HG02840 (cell line): ENCODE results near the gene SLC5A10.
"Not testable (repeated sequence)": the region's sequence is repeated elsewhere in the genome, so short reads cannot be mapped to it uniquely, and the experiment has no call there.

ENCODE experiments used
- ATAC-seq: cut with Tn5 transposase; IDR thresholded peaks from one replicate; pipeline ENCODE4 v1.9.1; 2021; ENCODE audit warnings: mild to moderate bottlenecking, moderate library complexity, moderate number of reproducible peaks; ENCODE audit not compliant: unreplicated experiment, low FRiP score

SLC5A10 gene

DNA sequence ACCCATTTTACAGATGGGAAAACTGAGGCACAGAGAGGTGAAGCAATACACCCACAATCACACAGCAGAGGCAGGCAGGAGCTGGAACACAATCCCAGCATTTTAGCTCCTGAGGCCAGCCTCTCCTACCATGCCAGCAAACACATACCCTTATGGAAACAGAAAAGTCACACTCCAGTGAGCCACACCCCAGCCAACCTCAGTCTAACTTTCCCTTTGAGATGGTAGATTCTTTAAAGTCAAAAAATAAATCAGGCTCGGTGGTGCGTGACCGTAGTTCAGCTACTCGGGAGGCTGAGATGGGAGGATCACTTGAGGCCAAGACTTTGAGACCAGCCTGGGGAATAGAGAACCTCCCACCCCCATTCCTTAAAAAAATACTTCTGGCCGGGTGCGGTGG lies 84.2 kb downstream of the SLC5A10 start:
- not testable (repeated sequence) for ATAC-seq

DNA sequence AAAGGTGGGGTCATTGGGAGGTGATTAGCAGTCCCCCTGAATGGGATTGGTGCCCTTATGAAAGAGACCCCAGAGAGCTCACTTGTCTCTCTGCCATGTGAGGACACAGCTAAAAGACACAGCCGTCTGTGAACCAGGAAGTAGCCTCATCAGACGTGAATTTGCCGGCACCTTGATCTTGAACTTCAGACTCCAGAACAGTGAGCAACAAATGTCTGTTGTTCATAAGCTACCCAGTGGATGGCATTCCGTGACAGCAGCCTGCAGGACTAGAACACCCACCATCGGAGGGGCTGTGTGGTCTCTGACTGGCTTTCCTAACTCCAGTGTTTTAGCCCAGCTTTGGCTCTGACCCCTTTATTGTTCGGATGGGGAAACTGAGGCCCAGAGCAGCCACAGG lies 85.6 kb downstream of the SLC5A10 start:
- not testable (repeated sequence) for ATAC-seq

DNA sequence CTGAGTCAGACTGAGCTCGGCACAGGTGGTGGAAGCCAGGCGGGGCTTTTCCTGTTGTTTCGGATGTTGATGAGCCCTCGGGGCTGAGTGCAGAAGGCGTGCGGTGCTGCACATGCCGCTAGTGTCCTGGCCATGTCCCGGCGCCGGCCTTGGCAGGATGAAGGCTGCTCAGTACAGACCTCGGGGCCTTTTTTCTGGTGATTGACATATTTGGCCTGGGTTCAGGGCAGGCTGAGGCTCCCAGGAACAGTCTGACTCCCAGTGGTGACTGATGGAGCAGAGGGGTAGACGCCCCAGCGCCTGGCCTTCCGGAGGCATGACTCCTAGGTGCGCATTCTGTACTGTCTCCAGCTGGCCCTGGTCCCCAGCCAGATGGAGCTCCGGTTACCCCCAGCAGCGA lies 86.0 kb downstream of the SLC5A10 start:
- not testable (repeated sequence) for ATAC-seq

DNA sequence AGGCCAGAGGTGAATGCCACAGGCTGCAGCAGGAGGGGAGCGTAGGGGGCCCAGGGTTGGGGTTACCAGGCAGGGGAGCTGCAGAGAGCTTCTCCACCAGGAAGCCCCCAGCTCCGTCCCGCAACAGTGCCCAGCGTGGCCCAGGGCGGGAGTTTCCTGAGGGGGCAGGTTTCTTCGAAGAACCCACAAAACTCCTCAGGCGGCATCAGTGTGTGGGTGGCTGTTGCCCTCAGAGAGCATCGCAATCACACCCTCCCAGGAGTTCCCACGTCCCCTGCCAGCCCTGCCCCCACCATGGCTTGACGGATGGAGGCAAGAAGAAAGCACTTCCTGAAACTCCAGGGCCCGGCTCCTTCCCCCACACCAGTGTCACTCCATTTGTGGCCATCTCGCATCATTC lies 86.8 kb downstream of the SLC5A10 start:
- ATAC-seq: not testable (repeated sequence)

DNA sequence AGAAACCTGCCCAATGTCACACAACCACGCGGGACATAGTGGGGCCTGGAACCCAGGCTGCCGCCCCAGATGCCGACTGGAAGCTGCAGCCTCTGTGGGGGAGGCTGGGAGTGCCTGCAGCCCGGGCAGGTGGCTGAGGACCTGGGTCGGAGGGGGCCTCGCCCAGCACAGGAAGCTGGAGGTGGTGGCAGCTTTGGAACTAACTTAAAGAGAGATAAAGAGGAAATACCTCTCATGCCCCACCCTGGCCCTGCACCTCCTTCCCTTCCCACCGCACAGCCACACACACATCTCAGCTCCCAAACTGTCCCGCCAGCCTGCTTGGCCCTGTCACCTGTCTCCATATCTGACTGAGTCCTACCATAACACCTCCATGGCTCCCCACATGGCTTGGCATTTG lies 88.4 kb downstream of the SLC5A10 start:
- ATAC-seq: not testable (repeated sequence)

DNA sequence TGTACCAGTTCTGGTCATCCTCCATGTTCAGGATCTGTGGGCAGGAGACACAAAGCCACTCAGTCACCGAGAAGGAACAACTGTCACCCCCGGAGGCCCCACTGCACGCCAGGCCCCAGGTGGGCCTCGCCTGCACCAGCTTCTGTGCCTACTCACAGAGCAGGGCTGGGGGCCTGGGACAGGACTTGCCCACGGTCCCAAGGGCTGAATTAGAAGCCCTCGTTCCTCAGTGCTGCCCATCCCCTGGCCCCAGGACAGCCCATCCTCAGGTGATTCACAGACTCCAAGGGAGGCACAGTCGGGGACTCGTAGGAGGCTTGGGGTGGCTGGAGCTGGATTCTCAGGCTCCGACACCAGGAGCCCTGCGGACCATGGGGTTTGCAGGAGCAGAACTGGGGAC lies 89.9 kb downstream of the SLC5A10 start:
- ATAC-seq: not testable (repeated sequence)

DNA sequence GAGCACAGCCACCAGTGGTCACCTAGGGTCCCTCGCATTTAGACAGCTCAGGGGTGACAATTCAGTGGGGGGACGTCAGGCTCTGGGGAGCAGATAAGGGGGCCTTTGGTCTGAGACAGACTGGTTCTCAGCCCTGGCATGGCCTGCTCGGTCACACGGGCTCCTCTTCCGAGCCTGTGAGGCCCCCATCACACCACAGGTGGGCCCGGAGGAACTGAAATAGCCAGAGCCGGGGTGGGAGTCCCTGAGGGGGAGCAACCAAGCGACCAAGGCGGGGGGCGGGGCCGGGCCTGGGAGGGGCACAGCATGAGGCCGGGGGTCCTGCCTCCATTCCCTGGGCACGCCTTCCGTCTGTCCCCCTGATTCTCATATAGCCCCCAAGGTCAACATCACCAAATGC lies 90.4 kb downstream of the SLC5A10 start:
- ATAC-seq: not testable (repeated sequence)

DNA sequence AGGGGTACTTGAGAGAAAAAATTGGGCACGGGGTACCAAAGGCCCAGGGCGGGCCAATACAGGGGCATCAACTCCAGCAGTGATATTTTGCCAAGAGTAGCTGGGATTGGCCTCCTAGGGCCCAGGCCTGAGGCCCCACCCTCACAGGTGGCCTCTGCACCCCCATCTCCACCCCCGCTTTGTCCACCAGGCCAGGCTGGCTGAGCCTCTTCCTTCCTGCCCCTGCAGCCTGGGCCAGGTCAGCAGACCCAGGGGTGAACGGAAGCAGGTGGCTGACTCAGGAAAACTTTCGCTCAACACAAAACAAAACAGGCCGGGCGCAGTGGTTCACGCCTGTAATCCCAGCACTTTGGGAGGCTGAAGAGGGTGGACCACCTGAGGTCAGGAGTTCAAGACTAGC lies 91.1 kb downstream of the SLC5A10 start:
- not testable (repeated sequence) for ATAC-seq

DNA sequence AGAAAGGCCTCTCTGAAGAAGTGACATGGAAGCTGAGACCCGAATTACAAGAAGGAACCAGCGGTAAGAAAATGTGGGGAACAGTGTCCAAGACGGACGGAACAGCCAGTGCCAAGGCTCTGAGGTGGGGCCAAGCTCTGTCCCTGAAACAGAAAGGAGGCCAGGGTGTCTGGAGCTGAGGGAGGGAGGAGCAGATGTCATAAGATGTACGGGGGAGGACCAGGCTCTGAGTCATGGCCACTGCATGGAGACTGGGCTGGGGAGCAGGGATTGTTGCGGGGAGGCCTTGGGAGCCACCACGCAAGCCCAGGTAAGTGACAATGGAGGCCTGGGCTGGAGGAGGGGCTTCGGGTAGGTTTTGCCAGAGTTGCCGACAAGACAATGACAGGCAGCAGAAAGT lies 92.7 kb downstream of the SLC5A10 start:
- ATAC-seq: not testable (repeated sequence)

DNA sequence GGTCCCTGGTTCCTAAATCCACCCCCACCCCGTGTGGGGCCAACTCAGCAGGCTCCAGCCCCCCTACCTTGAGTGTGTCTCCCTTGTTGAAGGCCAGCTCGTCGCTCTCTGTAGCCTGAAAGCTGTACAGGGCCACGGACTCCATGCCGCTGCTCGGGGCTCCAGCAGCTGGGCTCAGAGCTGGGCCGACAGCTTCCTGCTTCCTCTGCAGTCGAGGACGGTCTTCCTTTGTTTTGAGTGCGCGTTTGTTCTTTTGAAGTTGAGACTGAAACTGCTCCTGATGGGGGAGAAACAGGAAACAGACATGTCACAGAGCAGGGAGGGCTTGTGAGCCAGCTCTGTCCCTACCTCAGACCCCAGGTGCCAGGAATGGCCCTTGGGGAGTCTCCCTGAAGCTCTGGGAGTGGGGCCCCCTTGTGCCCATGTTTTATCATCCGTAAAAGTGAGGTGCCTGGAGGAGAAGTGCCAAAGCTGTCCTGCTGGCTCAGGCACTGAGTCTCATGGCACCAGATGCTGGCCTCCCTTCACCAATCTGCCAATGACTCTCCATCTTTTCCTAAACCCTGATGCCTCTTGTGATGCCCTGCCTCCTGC lies 94.9 kb downstream of the SLC5A10 start, which contains the start of gene GRAP:
Gene GRAP (minus strand): TSS at position 176 of the 594 bp plus-strand sequence. CDS start 31 bp downstream, at position 145.
- not testable (repeated sequence) for ATAC-seq

DNA sequence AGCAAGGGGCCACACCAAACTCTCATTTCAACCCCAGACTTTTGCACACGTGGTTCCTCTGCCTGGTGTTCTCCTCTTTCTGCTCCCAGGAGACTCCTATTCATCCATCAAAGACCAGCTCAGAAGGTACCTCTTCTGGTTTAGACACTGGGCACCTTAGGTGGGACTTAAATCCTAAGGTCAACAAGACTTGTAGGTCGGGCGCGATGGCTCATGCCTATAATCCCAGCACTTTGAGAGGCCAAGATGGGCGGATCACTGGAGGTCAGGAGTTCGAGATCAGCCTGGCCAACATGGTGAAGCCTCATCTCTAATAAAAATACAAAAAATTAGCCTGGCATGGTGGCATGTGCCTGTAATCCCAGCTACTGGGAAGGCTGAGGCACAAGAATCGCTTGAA lies 95.5 kb downstream of the SLC5A10 start:
- ATAC-seq: not testable (repeated sequence)

DNA sequence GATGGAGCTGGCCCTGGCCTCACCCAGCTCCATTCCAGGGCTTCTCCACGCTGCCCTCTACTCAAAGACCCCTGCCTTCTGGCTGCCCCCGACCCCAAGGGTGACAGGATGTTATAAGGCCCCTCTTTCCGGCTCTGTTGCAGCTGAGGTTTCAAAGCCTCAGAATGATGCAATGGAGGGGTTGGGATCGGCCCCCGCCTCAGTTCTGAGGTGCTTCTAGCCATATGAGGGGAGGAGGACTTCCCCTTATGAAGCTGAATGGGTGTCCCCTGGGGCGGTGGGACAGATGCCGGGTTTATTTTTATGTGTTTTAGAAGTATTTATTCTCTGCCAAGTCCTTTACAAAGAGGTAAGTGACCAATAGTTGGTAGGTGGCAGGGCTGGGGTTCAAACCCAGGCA lies 96.9 kb downstream of the SLC5A10 start:
- ATAC-seq: not testable (repeated sequence)

DNA sequence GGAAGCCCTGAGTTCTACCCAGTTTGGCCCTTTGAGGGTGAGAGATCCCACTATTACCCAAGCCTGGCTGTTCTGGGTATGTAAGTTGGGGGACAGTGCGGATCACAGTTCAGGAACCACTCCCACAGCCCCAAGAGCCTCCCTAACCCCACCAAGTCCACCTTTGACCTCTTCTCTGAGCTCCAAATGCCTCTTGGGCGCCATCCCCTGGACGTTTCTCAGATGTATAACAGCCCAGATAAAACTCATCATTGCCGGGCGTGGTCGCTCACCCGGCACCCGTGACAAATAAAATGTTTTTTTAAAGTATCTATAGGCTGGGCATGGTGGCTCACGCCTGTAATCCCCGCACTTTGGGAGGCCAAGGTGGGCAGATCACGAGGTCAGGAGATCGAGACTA lies 103.5 kb downstream of the SLC5A10 start:
- ATAC-seq: not testable (repeated sequence)

DNA sequence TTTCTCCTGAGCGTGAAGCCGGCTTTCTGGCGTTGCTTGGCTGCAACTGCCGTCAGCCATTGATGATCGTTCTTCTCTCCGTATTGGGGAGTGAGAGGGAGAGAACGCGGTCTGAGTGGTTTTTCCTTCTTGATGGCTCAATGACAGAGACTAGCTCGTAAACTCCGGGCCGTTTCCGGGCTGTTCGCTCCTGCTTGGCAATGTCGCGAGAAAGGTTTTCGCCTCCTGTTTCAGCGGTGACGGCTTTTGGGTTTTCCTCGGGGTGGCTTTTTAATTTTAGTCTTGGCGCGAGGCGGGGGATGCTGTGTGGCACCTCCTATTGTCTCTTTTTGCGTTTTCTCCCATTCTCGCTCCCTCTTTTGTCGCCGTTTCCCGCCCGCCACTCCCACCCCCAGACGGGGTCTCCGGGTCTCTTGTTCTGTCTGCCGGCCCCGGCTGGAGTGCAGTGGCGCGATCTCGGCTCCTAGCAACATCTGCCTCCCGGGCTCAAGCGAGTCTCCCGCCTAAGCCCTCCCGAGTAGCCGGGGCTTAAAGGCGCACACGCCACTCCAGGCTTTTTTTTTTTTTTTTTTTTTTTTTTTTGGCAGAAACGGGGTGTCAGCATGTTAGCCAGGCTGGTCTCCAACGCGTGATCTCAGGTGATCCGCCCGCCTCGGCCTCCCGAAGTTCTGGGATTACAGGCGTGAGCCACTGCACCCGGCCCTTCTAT lies 110.2 kb downstream of the SLC5A10 start:
- ATAC-seq: peak; percentile 30

DNA sequence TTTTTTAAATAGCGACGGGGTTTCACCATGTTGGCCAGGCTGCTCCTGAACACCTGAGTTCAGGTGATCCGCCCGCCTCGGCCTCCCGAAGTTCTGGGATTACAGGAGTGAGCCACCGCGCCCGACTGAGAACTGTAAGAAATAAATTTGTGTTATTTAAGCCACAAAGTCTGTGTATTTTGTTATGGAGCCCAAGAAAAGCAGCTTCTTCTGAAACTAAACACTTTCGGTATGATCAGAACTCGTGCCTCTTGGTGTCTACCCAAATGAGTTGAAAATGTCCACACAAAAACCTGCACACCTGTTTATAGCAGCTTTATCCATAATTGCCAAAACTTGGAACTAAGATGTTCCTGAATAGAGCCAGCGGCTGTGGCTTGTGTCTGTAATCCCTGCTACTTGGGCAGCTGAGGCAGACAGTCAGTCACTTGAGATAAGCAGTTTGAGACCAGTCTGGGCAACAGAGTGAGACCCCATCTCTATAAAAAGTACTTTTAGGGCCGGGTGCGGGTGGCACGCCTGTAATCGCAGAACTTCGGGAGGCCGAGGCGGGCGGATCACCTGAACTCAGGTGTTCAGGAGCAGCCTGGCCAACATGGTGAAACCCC lies 110.9 kb downstream of the SLC5A10 start:
- ATAC-seq: peak; percentile 68

DNA sequence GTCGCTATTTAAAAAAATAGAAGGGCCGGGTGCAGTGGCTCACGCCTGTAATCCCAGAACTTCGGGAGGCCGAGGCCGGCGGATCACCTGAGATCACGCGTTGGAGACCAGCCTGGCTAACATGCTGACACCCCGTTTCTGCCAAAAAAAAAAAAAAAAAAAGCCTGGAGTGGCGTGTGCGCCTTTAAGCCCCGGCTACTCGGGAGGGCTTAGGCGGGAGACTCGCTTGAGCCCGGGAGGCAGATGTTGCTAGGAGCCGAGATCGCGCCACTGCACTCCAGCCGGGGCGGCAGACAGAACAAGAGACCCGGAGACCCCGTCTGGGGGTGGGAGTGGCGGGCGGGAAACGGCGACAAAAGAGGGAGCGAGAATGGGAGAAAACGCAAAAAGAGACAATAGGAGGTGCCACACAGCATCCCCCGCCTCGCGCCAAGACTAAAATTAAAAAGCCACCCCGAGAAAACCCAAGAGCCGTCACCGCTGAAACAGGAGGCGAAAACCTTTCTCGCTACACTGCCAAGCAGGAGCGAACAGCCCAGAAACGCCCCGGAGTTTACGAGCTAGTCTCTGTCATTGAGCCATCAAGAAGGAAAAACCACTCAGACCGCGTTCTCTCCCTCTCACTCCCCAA lies 111.5 kb downstream of the SLC5A10 start:
- ATAC-seq: peak; percentile 23

DNA sequence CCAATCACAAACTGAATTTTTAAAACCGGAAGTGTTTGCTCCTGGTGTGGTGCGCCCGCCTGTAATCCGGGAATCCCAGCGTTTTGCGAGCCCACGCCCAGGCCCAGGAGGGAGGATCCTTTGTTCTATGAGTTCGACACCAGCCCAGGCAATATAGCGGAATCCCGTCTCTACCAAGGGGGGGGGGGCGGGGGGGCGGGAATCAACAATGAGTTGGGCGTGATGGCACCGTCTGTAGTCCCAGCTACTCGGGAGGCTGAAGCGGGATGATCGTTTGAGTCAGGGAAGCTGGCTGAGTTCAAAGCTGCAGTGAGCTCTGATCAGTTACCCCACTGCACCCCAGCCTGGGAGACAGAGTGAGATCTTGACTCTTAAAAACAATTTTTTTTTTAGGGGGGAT lies 112.4 kb downstream of the SLC5A10 start:
- not testable (repeated sequence) for ATAC-seq

DNA sequence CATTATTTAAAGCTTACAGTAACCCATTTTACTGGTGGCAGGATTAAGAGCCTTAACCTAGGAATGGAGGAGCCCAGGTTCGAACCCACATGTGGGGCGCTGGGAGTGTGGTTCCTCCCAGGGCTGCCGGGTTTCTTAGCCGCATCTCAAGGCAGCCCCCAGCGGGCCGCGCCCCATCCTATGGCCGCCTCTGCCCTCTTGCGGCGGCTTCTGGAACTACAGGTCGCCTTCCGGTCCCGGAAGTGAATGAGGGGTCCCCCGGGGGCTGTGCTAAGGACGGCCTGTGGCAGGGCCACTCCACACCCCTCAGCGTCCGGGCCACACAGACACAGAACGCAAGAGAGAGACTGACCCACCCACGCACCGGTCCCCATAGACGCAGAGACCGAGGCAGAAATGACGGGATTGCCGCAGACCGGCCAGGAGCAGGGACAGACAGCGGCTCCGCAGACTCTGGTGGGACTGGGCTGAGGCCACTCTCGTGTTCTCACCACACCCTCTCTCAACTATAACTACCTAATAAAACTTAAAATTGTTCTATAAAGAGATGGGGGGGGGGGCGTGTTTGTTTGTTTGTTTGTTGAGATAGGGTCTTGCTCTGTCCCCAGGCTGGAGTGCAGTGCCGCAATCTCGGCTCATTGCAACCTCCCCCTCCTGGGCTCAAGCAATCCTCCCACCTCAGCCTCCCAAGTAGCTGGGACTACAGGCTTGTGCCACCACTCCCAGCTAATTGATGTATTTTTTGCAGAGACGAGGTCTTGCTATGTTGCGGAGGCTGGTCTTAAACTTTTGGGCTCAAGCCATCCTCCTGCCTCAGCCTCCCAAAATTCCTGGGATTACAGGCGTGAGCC lies 118.6 kb downstream of the SLC5A10 start:
- ATAC-seq: peak; percentile 76
